K562 (cell line): ENCODE data around the gene CCDC15. TPM values are rescaled to one million over a fixed set of nuclear protein-coding genes. Genes with fewer than 3 reads are reported as not detected.

Experiments
- ADNP ChIP-seq: fragments of 200-800 bp; sonication (Bioruptor generic); IDR thresholded peaks from 2 replicates; pipeline ENCODE4 v1.6.1; 2016; ENCODE audit warnings: missing genetic modification characterization, missing compliant biosample characterization
- DNMT1 ChIP-seq: fragments of 450-650 bp; IDR thresholded peaks from 2 replicates; pipeline ENCODE4 v1.6.1; 2016; ENCODE audit warnings: antibody characterized with exemption, mild to moderate bottlenecking
- ESRRA ChIP-seq: fragments of 450-650 bp; IDR thresholded peaks from 2 replicates; pipeline ENCODE4 v1.6.1; 2014; ENCODE audit warnings: low read depth, mild to moderate bottlenecking, moderate library complexity, borderline replicate concordance
- FOSL1 ChIP-seq: fragments of 200-800 bp; sonication (Bioruptor generic); conservative IDR thresholded peaks from 2 replicates; pipeline ENCODE4 v1.6.1; 2016; ENCODE audit warnings: missing genetic modification characterization, missing compliant biosample characterization
- HDAC1 ChIP-seq, 2 experiments: fragments of 450-650 bp; IDR thresholded peaks; 2 replicates each; pipeline ENCODE4 v1.6.1; 2016 to 2017; ENCODE audit warnings: inconsistent platforms in 1 of 2, mild to moderate bottlenecking in 1 of 2, moderate library complexity in 1 of 2
- HNRNPK ChIP-seq: fragments of 200-400 bp; formaldehyde crosslinking; IDR thresholded peaks from one replicate; pipeline ENCODE4 v1.6.1; 2018; ENCODE audit warnings: mild to moderate bottlenecking, low read depth, low read length; ENCODE audit not compliant: poor library complexity, severe bottlenecking
- JUN ChIP-seq, 2 experiments: sonication (generic) in 1 of 2; formaldehyde crosslinking in 1 of 2; IDR thresholded peaks; 2 replicates each; pipeline versions ENCODE4 v1.6.1 to v1.8.0; 2012 to 2022; ENCODE audit warnings: borderline replicate concordance in 2 of 2, mild to moderate bottlenecking in 2 of 2, improper control_type of control experiment in 1 of 2, low read depth in 1 of 2, low read length in 1 of 2, missing genetic modification reagents in 1 of 2
- MAFF ChIP-seq: IDR thresholded peaks from 2 replicates; pipeline ENCODE4 v1.6.1; 2012; ENCODE audit warnings: low read length, improper control_type of control experiment
- MTF1 ChIP-seq: fragments of 250-450 bp; sonication (Bioruptor Pico); IDR thresholded peaks from 2 replicates; pipeline ENCODE4 v1.9.0; 2021; ENCODE audit warnings: moderate library complexity, mild to moderate bottlenecking, inconsistent platforms, borderline replicate concordance
- PHB ChIP-seq: fragments of 250-450 bp; sonication (Bioruptor Pico); IDR thresholded peaks from 2 replicates; pipeline ENCODE4 v1.5.0; 2021
- POLR3G ChIP-seq: IDR thresholded peaks from 2 replicates; pipeline ENCODE4 v1.6.1; 2011; ENCODE audit not compliant: insufficient read length, insufficient replicate concordance; ENCODE audit errors: extremely low read depth
- RBM25 ChIP-seq: fragments of 200-400 bp; formaldehyde crosslinking; IDR thresholded peaks from 2 replicates; pipeline ENCODE4 v1.6.1; 2018; ENCODE audit warnings: low read length, low read depth, moderate library complexity; ENCODE audit not compliant: severe bottlenecking
- THRAP3 ChIP-seq: fragments of 450-650 bp; IDR thresholded peaks from 2 replicates; pipeline ENCODE4 v1.6.1; 2016; ENCODE audit warnings: mild to moderate bottlenecking, inconsistent platforms, borderline replicate concordance
- ZBTB8A ChIP-seq: fragments of 450-650 bp; IDR thresholded peaks from 2 replicates; pipeline ENCODE4 v1.6.1; 2018; ENCODE audit warnings: mild to moderate bottlenecking, moderate library complexity; ENCODE audit not compliant: partially characterized antibody
- ZFPM2 ChIP-seq: fragments of 250-450 bp; sonication (Bioruptor Pico); IDR thresholded peaks from 2 replicates; pipeline ENCODE4 v1.5.1; 2022; ENCODE audit warnings: mild to moderate bottlenecking
- ZNF384 ChIP-seq: IDR thresholded peaks from 2 replicates; pipeline ENCODE4 v1.6.1; 2012; ENCODE audit warnings: low read depth, low read length, improper control_type of control experiment
- polyA plus RNA-seq, 8 experiments: library from polyadenylated mRNA; depleted of rRNA in 4 of 8; stranded (reverse) in 5 of 8; unstranded in 3 of 8; fragments of >200 nt; fragmentation: Nextera tagmentation in 2 of 8; fragmentation: Illumina TruSeq in 1 of 8; extraction: Ambion mirVana in 2 of 8; extraction: Trizol in 1 of 8; gene quantifications; 2 replicates each; pipeline versions ENCODE4 v1.2.1 to v1.2.3, GENCODE V29; 2011 to 2014; ENCODE audit warnings: inconsistent platforms in 1 of 8, missing spikeins in 1 of 8
- total RNA-seq, 7 experiments: library from RNA; depleted of rRNA in 6 of 7; stranded (reverse); fragments of >200 nt in 6 of 7; fragmentation: Illumina TruSeq in 2 of 7; extraction: Trizol in 2 of 7; gene quantifications; 2 replicates each; pipeline versions ENCODE4 v1.2.1 to v1.2.3, GENCODE V29; 2011 to 2021; ENCODE audit warnings: low replicate concordance in 1 of 7
- TF ChIP-seq, protein P1 (sequence below): fragments of 200-600 bp; sonication (generic); IDR thresholded peaks from one replicate; pipeline ENCODE4 v1.6.1; 2012; ENCODE audit warnings: mild to moderate bottlenecking, low read depth, low read length, inconsistent platforms

CCDC15 gene
- total and polyA plus RNA-seq, 9 of the 15 experiments (the other 6 are each of a cell fraction or from before 2014, with no cell fraction given) = 1.9 to 9.2 (median 3.9) TPM

DNA sequence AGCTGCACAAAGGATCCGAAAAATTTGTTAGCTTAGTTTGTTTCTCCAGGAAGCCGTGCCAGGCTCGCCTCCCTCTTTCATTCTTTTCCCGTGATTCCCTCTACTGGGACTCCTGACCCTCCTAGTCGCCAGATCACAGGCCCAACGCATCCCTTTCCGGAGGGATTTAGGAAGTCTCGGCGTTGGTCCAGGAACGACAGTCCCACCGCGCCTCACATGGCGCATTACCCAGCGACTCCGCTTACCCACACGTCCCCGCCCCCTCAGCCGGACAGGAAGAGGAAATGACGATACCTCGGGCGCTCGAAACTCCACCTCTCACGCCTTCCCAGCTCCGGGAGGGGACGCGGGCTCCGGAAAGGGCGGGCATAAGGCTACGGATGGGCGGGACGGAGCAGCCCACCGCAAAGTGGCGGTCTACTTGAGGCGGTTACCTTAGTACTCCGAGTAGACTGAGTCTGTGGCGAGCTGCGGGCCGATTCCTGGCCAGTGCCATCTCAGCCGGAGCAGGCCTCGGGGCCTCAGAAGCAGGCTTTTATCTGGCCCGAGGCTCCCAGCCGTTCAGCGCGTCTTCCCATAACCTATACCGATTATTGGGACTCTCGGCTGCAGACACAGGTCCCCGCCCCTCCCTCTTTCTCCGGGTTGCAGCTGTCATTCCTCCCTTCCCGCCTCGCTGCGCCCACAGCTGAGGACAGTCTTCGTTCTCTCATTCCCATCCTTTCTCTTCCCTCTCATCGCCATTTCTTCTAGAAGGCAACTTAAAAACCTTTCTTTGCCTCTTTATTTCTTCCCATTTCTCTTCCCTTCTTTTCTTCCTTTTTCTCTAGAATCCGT lies at the start of gene CCDC15 (continued):
- TF ChIP-seq, protein P1, sequence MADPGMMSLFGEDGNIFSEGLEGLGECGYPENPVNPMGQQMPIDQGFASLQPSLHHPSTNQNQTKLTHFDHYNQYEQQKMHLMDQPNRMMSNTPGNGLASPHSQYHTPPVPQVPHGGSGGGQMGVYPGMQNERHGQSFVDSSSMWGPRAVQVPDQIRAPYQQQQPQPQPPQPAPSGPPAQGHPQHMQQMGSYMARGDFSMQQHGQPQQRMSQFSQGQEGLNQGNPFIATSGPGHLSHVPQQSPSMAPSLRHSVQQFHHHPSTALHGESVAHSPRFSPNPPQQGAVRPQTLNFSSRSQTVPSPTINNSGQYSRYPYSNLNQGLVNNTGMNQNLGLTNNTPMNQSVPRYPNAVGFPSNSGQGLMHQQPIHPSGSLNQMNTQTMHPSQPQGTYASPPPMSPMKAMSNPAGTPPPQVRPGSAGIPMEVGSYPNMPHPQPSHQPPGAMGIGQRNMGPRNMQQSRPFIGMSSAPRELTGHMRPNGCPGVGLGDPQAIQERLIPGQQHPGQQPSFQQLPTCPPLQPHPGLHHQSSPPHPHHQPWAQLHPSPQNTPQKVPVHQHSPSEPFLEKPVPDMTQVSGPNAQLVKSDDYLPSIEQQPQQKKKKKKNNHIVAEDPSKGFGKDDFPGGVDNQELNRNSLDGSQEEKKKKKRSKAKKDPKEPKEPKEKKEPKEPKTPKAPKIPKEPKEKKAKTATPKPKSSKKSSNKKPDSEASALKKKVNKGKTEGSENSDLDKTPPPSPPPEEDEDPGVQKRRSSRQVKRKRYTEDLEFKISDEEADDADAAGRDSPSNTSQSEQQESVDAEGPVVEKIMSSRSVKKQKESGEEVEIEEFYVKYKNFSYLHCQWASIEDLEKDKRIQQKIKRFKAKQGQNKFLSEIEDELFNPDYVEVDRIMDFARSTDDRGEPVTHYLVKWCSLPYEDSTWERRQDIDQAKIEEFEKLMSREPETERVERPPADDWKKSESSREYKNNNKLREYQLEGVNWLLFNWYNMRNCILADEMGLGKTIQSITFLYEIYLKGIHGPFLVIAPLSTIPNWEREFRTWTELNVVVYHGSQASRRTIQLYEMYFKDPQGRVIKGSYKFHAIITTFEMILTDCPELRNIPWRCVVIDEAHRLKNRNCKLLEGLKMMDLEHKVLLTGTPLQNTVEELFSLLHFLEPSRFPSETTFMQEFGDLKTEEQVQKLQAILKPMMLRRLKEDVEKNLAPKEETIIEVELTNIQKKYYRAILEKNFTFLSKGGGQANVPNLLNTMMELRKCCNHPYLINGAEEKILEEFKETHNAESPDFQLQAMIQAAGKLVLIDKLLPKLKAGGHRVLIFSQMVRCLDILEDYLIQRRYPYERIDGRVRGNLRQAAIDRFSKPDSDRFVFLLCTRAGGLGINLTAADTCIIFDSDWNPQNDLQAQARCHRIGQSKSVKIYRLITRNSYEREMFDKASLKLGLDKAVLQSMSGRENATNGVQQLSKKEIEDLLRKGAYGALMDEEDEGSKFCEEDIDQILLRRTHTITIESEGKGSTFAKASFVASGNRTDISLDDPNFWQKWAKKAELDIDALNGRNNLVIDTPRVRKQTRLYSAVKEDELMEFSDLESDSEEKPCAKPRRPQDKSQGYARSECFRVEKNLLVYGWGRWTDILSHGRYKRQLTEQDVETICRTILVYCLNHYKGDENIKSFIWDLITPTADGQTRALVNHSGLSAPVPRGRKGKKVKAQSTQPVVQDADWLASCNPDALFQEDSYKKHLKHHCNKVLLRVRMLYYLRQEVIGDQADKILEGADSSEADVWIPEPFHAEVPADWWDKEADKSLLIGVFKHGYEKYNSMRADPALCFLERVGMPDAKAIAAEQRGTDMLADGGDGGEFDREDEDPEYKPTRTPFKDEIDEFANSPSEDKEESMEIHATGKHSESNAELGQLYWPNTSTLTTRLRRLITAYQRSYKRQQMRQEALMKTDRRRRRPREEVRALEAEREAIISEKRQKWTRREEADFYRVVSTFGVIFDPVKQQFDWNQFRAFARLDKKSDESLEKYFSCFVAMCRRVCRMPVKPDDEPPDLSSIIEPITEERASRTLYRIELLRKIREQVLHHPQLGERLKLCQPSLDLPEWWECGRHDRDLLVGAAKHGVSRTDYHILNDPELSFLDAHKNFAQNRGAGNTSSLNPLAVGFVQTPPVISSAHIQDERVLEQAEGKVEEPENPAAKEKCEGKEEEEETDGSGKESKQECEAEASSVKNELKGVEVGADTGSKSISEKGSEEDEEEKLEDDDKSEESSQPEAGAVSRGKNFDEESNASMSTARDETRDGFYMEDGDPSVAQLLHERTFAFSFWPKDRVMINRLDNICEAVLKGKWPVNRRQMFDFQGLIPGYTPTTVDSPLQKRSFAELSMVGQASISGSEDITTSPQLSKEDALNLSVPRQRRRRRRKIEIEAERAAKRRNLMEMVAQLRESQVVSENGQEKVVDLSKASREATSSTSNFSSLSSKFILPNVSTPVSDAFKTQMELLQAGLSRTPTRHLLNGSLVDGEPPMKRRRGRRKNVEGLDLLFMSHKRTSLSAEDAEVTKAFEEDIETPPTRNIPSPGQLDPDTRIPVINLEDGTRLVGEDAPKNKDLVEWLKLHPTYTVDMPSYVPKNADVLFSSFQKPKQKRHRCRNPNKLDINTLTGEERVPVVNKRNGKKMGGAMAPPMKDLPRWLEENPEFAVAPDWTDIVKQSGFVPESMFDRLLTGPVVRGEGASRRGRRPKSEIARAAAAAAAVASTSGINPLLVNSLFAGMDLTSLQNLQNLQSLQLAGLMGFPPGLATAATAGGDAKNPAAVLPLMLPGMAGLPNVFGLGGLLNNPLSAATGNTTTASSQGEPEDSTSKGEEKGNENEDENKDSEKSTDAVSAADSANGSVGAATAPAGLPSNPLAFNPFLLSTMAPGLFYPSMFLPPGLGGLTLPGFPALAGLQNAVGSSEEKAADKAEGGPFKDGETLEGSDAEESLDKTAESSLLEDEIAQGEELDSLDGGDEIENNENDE = peak; percentile 80
- TF ChIP-seq FOSL1 (tag) (no peak), ZBTB8A (no peak), RBM25 (no peak), MTF1 (CRISPR knock-in tag) (no peak), ZFPM2 (no peak), POLR3G (no peak), MAFF (no peak), THRAP3 (peak; percentile 58; the same call in 1 of the 2 replicates), JUN (IDR thresholded peaks at IDR 0.05; ENCODE audit: borderline replicate concordance, low read depth, low read length) (no peak), JUN (CRISPR knock-in tag; IDR thresholded peaks at IDR 0.05; ENCODE audit: borderline replicate concordance) (no peak), ZNF384 (no peak), HDAC1 (IDR thresholded peaks at IDR 0.05) (peak in 1 of 2 experiments; percentile 83; a peak in 2 of 4 replicates), DNMT1 (no peak), ESRRA (peak; percentile 89; the same call in 1 of the 2 replicates), HNRNPK (no peak), ADNP (no peak), PHB (no peak)
